AG09309 (cell line): ENCODE measurements around the gene PTPRM.

Experiments
- DNase-seq: peaks from one replicate; pipeline ENCODE4 v3.0.0-alpha.2; 2010; ENCODE audit warnings: low read depth
- H3K4me3 ChIP-seq: 2 replicates; pipeline ENCODE4 v1.5.1; 2011; ENCODE audit warnings: mild to moderate bottlenecking, low read depth, low read length, moderate library complexity; ENCODE audit not compliant: control insufficient read depth
- TF ChIP-seq, protein P1 (sequence below): IDR thresholded peaks from 2 replicates; pipeline ENCODE4 v1.5.1; 2011; ENCODE audit warnings: mild to moderate bottlenecking, low read depth, low read length, inconsistent platforms; ENCODE audit not compliant: insufficient read depth, control insufficient read depth; ENCODE audit errors: missing control alignments

The PTPRM gene

DNA sequence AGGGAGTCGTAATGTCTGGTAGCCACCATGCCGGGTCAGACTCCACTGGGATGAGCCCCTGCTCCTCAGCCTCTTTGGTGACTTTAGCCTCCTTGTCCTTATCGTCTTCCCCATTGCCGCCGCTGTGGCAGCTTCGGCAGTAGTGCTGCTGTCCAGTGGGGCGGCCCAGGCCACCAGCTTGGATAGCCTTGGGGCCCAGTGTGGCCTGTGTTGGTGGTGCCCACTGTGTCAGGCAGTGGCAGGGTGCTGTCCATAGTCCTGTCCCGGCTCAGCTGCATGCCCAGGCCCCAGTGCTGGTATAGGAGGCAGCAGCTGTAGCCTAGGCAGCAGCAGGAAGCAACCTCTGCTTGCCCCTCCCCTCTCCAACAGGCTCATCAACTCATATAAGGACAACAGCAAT is 845.0 kb downstream of the PTPRM start:
- no peak overlapping the region for H3K4me3 ChIP-seq
- TF ChIP-seq, protein P1, sequence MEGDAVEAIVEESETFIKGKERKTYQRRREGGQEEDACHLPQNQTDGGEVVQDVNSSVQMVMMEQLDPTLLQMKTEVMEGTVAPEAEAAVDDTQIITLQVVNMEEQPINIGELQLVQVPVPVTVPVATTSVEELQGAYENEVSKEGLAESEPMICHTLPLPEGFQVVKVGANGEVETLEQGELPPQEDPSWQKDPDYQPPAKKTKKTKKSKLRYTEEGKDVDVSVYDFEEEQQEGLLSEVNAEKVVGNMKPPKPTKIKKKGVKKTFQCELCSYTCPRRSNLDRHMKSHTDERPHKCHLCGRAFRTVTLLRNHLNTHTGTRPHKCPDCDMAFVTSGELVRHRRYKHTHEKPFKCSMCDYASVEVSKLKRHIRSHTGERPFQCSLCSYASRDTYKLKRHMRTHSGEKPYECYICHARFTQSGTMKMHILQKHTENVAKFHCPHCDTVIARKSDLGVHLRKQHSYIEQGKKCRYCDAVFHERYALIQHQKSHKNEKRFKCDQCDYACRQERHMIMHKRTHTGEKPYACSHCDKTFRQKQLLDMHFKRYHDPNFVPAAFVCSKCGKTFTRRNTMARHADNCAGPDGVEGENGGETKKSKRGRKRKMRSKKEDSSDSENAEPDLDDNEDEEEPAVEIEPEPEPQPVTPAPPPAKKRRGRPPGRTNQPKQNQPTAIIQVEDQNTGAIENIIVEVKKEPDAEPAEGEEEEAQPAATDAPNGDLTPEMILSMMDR, result no peak
- DNase-seq, result no peak

DNA sequence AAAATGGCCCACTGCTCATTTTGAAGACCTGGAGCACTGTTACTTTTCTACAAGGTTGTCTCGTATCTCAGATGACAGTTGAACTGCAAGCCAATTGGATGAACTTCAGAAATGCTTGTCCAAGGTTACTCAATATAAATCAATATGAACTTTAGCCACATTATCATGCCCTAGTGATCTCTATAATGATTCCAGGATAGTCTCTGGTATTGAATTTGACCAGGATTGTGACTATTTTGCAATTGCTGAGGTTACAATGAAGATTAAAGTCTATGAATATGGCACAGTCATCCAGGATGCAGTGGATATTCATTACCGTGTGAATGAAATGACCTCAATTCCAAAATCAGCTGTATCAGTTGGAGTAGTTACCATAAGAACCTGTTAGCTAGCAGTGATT is 846.1 kb downstream of the PTPRM start:
- TF ChIP-seq, protein P1, result no peak
- no peak overlapping the region for H3K4me3 ChIP-seq
- no peak for DNase-seq

DNA sequence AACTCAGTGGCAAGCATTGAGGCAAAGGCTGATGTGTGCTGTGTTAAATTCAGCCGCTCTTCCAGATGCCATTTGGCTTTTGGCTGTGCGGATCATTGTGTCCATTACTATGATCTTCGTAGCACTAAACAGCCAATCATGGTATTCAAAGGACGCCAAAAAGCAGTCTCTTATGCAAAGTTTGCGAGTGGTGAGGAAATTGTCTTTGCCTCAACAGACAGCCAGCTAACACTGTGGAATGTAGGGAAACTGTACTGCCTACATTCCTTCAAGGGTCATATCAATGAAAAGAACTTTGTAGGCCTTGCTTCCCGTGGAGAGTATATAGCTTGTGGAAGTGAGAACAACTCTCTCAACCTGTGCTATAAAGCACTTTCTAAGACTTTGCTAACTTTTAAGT is 846.6 kb downstream of the PTPRM start:
- TF ChIP-seq, protein P1, result no peak
- DNase-seq, result no peak
- H3K4me3 ChIP-seq, result no peak overlapping the region

DNA sequence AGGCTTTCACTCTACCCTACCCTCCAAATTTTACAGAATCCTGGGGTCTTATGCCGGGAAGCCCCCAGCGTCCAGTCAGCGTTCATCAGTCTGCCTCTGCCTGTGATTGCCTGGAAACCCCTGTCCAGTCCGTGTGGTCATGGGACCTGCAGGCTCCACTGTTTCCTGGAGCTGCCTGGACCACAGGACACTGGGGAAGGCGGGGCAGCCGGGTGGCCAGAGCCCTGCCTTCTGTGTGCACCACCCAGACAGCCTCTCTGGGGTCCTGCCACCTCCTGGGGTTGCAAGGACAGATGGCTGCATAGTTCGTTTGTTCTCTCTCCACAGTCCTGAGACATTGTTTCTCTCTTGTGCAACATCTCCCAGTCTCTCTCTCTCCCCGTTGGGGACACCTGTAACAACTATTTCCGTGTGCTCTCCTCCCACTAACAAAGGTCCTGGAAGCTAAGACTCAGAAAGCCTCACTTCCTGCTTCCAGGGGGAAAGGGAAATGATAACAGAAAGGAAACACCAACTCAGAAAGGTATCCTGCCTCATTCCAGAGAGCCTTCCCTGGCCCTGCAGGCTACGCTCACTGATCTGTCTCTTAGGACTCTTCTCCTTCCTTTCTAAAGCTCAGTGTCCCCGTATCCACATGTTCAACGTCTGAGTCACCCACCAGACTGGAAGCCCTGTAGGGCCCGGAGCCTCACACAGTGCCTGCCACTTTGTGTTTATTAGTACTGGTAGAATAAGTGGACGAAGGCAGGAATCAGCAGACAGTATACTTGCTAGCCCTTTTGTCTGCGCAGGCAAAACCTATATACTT is 849.3 kb downstream of the PTPRM start:
- no peak for DNase-seq

DNA sequence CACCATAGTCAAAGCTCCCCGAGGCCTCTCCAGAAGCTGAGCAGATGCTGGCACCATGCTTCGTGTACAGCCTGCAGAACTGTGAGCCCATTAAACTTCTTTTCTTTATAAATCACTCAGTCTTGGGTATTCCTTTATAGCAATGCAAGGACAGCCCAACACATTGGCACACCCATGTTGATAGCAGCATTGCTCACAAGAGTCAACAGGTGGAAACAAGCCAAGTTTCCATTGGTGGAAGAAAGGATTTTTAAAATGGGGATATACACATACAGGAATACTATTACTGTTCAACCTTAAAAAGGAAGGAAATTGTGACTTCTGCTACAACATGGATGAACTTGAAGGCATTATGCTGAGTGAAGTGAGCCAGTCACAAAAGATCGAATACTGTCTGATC is 855.3 kb downstream of the PTPRM start:
- H3K4me3 ChIP-seq, result no peak overlapping the region
- TF ChIP-seq, protein P1, result no peak
- no peak for DNase-seq

More for the DNA sequence above, 849.3 kb downstream of the PTPRM start:
- no peak overlapping the region for H3K4me3 ChIP-seq
- TF ChIP-seq, protein P1, result no peak

DNA sequence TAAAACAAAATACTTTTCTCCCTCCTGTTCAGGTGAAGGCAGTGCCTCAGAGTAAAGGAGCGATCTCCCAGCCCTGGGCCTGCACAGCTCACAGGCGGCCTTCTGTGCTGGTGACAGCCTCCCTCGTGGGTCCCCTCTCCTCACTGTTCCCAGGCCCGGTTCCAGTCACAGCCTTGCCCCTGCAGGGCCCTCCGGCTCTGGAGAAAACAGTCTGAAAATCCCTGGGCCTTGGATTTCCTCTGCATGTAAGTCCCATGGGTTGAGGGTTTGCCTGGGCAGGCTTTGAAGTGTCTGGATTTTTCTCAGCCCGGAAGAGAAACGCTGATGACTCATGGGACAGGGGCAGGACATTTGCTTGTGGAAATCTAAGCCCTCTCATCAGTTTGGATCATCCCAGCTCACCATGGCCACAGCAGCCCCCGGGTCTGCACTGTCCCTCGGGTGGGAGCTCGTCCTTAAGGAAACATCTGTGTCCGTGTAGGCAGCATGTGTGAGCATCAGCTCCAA is 856.0 kb downstream of the PTPRM start:
- peak; percentile 13 for DNase-seq
- TF ChIP-seq, protein P1, result no peak
- no peak overlapping the region for H3K4me3 ChIP-seq
